Endothelial cell of umbilical vein (primary cell): ENCODE measurements around the gene TMEM54. TPM values are rescaled to one million over a fixed set of nuclear protein-coding genes. Genes with fewer than 3 reads are reported as not detected.

Experiments
- BruUV-seq: library from RNA; stranded (reverse); fragments of 400-500 nt; replicated peaks from 2 replicates; lab custom pipeline; 2021; lab: Mats Ljungman, UMichigan
- CTCF ChIA-PET: fragments of 300-600, 350-600 bp; sonication (Branson Sonifier 250); formaldehyde crosslinking; loops from one replicate; lab custom pipeline; 2021; ENCODE audit warnings: antibody characterized with exemption, inconsistent platforms; lab: Charles Lee
- POLR2A ChIA-PET: fragments of 300-600, 350-600 bp; sonication (Branson Sonifier 250); formaldehyde crosslinking; loops from one replicate; lab custom pipeline; 2021; ENCODE audit warnings: antibody characterized with exemption, inconsistent platforms; lab: Charles Lee
- DNase-seq: peaks from one replicate; pipeline ENCODE4 v3.0.0-alpha.2; 2011; ENCODE audit warnings: low read depth, low spot score
- FAIRE-seq: peaks from 2 replicates; lab custom pipeline; 2011; peaks lifted over from hg19 to GRCh38; lab: Jason Lieb, UNC
- H2AFZ ChIP-seq: 2 replicates; pipeline ENCODE4 v1.6.0; 2012; ENCODE audit warnings: low read depth, low read length, control low read depth, inconsistent platforms
- H3K27ac ChIP-seq: 2 replicates; pipeline ENCODE4 v1.5.1; 2011; ENCODE audit warnings: low read depth, mild to moderate bottlenecking, control low read depth, low read length, moderate library complexity; ENCODE audit not compliant: insufficient read depth
- H3K27me3 ChIP-seq, 2 experiments: 2 replicates each; pipeline versions ENCODE4 v1.6.0 to v1.6.1; 2011; ENCODE audit warnings: low read length in 2 of 2, mixed read lengths in 1 of 2; ENCODE audit not compliant: control insufficient read depth in 2 of 2, insufficient read depth in 2 of 2
- H3K36me3 ChIP-seq, 2 experiments: 2 replicates in 1 of 2; 3 replicates in 1 of 2; pipeline ENCODE4 v1.5.1; 2011; ENCODE audit warnings: low read length in 2 of 2, mild to moderate bottlenecking in 1 of 2, moderate library complexity in 1 of 2; ENCODE audit not compliant: control insufficient read depth in 2 of 2, insufficient read depth in 2 of 2; ENCODE audit errors: extremely low read depth in 1 of 2
- H3K4me1 ChIP-seq: 3 replicates; pipeline ENCODE4 v1.5.1; 2011; ENCODE audit warnings: mild to moderate bottlenecking, low read length; ENCODE audit not compliant: control insufficient read depth, insufficient read depth; ENCODE audit errors: extremely low read depth
- H3K4me2 ChIP-seq: 2 replicates; pipeline ENCODE4 v1.6.1; 2011; ENCODE audit warnings: low read length, control low read depth, mixed read lengths; ENCODE audit not compliant: insufficient read depth
- H3K4me3 ChIP-seq, 3 experiments: fragments of 200-600 bp in 1 of 3; sonication (generic), shearing (Covaris generic) in 1 of 3; replicated peaks in 1 of 3; 2 replicates each; pipeline ENCODE4 v1.5.1; 2011 to 2016; ENCODE audit warnings: control low read depth in 3 of 3, low read length in 3 of 3, mild to moderate bottlenecking in 2 of 3, inconsistent platforms in 1 of 3, low read depth in 1 of 3, moderate library complexity in 1 of 3; ENCODE audit not compliant: insufficient read depth in 1 of 3
- H3K79me2 ChIP-seq: 2 replicates; pipeline ENCODE4 v1.6.0; 2012; ENCODE audit warnings: low read length, inconsistent platforms; ENCODE audit not compliant: control insufficient read depth, insufficient read depth
- H3K9ac ChIP-seq: replicated peaks from 2 replicates; pipeline ENCODE3; 2011; ENCODE audit warnings: low read length, control low read depth; ENCODE audit not compliant: insufficient read depth; ENCODE audit errors: extremely low read depth
- H3K9me1 ChIP-seq: replicated peaks from 3 replicates; pipeline ENCODE4 v1.6.0; 2011; ENCODE audit warnings: mild to moderate bottlenecking, low read length; ENCODE audit not compliant: control insufficient read depth, insufficient read depth; ENCODE audit errors: extremely low read depth
- H3K9me3 ChIP-seq: replicated peaks from 2 replicates; pipeline ENCODE4 v1.5.1; 2012; ENCODE audit warnings: low read length, inconsistent platforms; ENCODE audit not compliant: control insufficient read depth, insufficient read depth
- H4K20me1 ChIP-seq: replicated peaks from 2 replicates; pipeline ENCODE3; 2011; ENCODE audit warnings: mild to moderate bottlenecking, low read length; ENCODE audit not compliant: control insufficient read depth, insufficient read depth; ENCODE audit errors: extremely low read depth
- JUN ChIP-seq: IDR thresholded peaks from 2 replicates; pipeline ENCODE4 v1.6.1; 2011; ENCODE audit warnings: borderline replicate concordance, low read depth; ENCODE audit not compliant: insufficient read length, insufficient read depth
- POLR2A ChIP-seq: IDR thresholded peaks from 2 replicates; pipeline ENCODE4 v1.6.1; 2012; ENCODE audit warnings: low read depth, mild to moderate bottlenecking, control low read depth, low read length
- POLR2AphosphoS5 ChIP-seq: IDR thresholded peaks from 2 replicates; pipeline ENCODE4 v1.6.1; 2012; ENCODE audit warnings: low read depth, mild to moderate bottlenecking, control low read depth, low read length, moderate library complexity; ENCODE audit not compliant: insufficient read depth
- dilution Hi-C: fragments of 300-500 bp; cut with MboI; formaldehyde crosslinking; loops from one replicate; pipeline ENCODE4 v1.15.0; 2019; ENCODE audit warnings: low sequenced_read_pairs; ENCODE audit not compliant: extremely low pct_ligation_motif_present
- intact Hi-C: fragments of 100-400 bp; cut with micrococcal nuclease; formaldehyde crosslinking; loops from one replicate; pipeline ENCODE4 v1.10.0; 2022
- polyA plus RNA-seq, 4 experiments: library from polyadenylated mRNA; depleted of rRNA in 3 of 4; stranded (reverse) in 3 of 4; unstranded in 1 of 4; fragments of >200 nt; gene quantifications; 2 replicates each; pipeline versions ENCODE4 v1.2.1 to v1.2.3, GENCODE V29; 2011 to 2012; ENCODE audit warnings: missing spikeins in 1 of 4
- total RNA-seq: library from RNA; stranded (reverse); gene quantifications from 2 replicates; pipeline ENCODE4 v1.2.3, GENCODE V29; 2021

Gene TMEM54
- total and polyA plus RNA-seq, 2 donors (not counting 3 experiments of a cell fraction or from before 2014, with no cell fraction given) = 23.6 to 77.2 TPM

DNA sequence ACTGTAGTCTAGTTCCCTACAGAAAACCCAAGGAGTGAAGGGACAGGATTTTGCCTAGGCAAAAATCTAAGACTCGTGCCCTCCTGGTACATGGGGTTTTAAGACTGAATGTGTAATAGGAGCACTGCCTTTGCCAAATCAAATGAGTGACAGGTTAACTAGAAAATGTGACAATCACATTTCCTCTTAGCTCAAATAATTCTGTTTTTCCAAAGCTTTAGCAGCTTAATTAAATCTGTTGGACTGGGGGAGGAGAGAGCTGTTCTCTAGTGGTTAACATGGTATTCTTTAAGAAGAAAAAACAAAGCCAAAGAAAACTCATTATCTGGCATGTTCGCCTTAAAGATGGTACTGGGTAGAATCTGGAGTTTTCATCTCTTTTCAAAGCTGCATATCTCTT, 43.1 kb downstream of the TMEM54 start:
- dilution Hi-C loops (no loop called here), intact Hi-C loops (no loop called here)
- H3K4me3 ChIP-seq = no peak overlapping the region
- H3K4me2 ChIP-seq = no peak overlapping the region
- TF ChIP-seq JUN = no peak
- no peak for TF ChIP-seq POLR2A
- no peak overlapping the region for H2AFZ ChIP-seq
- peaks cover 5 to 13% of the 10 kb centered on the region in 2 experiments for H3K36me3 ChIP-seq
- H3K4me1 ChIP-seq = peaks cover 9% of the 10 kb centered on the region
- H3K9ac ChIP-seq = no peak overlapping the region
- no peaks in the 10 kb centered on the region for H3K27me3 ChIP-seq
- ChIA-PET CTCF (interaction anchor here (0.7 to 1.7 kb wide), 4 partner anchors 13 to 338 kb away, joined by 3 read pairs; no protein-coding TSS in a partner anchor), POLR2A (no interaction called here)
- H4K20me1 ChIP-seq = no peaks in the 10 kb centered on the region
- no peak for FAIRE-seq
- no peaks in the 10 kb centered on the region for H3K79me2 ChIP-seq
- H3K9me1 ChIP-seq = no peaks in the 10 kb centered on the region
- no TSS peak for BruUV-seq
- no peak overlapping the region for H3K27ac ChIP-seq
- DNase-seq = no peak
- H3K9me3 ChIP-seq = no peaks in the 10 kb centered on the region

DNA sequence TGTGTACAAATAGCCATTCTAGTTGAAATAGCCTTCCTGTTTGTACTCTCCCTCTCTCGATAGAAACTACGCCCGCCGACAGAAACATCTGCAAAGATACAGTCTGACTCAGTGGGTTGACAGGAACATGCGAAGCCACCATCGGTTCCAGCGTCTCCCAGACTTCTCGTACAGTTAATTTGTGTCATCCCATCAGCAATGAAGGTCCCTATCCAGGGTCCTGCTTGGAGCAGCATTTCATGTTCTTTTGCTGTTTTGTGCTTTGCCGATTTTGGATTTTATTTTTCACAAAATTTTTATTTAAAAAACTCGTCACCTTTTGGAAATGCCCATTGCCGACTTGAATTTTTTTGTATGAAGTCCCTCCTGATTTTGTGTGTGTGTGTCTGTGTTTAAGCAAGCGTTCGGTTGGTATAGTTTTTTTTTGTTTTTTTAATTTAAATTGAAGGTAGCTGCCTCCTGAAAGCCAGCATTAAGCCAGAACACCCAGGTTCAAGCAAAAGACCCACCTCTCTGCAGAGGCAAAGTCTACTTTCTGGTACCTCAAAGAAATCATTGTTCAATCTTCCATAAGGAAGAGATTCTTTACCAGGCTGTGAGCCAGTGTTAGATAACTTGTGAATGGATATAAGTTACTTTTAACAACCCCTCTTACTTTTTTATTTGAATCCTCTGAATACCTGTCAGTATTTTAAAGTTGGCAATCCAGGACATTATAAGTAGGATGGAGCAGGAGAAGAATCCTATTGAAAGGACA, 45.1 kb downstream of the TMEM54 start:
- TF ChIP-seq POLR2AphosphoS5 (no peak), JUN (no peak)
- Histone ChIP-seq H3K27ac (no peak overlapping the region), H3K9me3 (no peaks in the 10 kb centered on the region), H3K36me3 (peaks cover 5 to 13% of the 10 kb centered on the region in 2 experiments), H3K27me3 (no peaks in the 10 kb centered on the region), H3K4me3 (no peak overlapping the region), H4K20me1 (no peaks in the 10 kb centered on the region), H2AFZ (no peak overlapping the region), H3K9ac (no peak overlapping the region), H3K79me2 (no peaks in the 10 kb centered on the region), H3K4me1 (no peaks in the 10 kb centered on the region), H3K4me2 (no peak overlapping the region), H3K9me1 (no peaks in the 10 kb centered on the region)
- intact Hi-C loops = loop anchor here (2.0 kb wide), 1 partner anchor 15 kb away; no protein-coding TSS in a partner anchor
- DNase-seq = no peak
- ChIA-PET POLR2A (no interaction called here), CTCF (no interaction called here)
- BruUV-seq = no TSS peak
- dilution Hi-C loops = no loop called here
- no peak for FAIRE-seq
